Astrocyte of the spinal cord (primary cell): ENCODE measurements around the gene ABI3BP.

ENCODE experiments used
- DNase-seq: peaks from one replicate; pipeline ENCODE4 v3.0.0; 2011; ENCODE audit warnings: low read depth, low spot score
- H3K4me3 ChIP-seq: 2 replicates; pipeline ENCODE4 v1.5.1; 2011; ENCODE audit warnings: low read depth, mild to moderate bottlenecking, low read length, moderate library complexity
- in situ Hi-C: cut with HindIII; loops from 2 replicates; pipeline ENCODE4 v1.10.0; 2017; ENCODE audit warnings: low sequenced_read_pairs
- TF ChIP-seq, protein P1 (sequence below): IDR thresholded peaks from 2 replicates; pipeline ENCODE4 v1.5.1; 2012; ENCODE audit warnings: low read depth, mild to moderate bottlenecking, low read length, inconsistent platforms

ABI3BP gene

DNA sequence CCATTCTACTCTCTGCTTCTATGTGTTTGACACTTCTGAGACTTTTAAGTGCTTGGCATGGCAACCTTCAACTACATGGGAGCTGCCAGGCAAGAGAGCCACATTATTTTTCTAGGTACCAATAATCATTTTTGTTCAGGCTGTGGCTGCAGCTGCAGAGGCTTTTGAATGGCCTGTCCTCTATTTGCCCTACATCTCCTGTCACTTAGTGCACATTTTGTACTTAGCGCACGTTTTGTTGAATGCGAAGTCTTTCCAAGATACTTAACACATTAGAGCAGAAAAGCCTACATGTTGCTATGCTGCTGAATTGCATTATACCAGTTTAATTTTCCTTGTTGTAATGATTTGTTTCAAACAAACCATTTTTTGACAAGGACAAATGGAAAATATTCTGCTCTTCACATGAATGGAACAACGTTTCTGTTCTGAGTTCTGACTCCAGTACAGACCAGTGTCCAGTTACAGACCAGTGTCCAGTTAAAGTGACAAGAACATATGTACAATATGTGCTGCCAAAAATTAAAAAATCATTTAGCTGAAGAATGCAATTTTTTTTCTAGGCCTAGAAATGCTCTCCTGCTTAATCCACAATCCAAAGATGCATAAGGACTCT, 113.9 kb downstream of the ABI3BP start:
- H3K4me3 ChIP-seq = no peak overlapping the region
- in situ Hi-C loops = no loop called here
- no peak for DNase-seq
- TF ChIP-seq, protein P1, sequence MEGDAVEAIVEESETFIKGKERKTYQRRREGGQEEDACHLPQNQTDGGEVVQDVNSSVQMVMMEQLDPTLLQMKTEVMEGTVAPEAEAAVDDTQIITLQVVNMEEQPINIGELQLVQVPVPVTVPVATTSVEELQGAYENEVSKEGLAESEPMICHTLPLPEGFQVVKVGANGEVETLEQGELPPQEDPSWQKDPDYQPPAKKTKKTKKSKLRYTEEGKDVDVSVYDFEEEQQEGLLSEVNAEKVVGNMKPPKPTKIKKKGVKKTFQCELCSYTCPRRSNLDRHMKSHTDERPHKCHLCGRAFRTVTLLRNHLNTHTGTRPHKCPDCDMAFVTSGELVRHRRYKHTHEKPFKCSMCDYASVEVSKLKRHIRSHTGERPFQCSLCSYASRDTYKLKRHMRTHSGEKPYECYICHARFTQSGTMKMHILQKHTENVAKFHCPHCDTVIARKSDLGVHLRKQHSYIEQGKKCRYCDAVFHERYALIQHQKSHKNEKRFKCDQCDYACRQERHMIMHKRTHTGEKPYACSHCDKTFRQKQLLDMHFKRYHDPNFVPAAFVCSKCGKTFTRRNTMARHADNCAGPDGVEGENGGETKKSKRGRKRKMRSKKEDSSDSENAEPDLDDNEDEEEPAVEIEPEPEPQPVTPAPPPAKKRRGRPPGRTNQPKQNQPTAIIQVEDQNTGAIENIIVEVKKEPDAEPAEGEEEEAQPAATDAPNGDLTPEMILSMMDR = no peak

DNA sequence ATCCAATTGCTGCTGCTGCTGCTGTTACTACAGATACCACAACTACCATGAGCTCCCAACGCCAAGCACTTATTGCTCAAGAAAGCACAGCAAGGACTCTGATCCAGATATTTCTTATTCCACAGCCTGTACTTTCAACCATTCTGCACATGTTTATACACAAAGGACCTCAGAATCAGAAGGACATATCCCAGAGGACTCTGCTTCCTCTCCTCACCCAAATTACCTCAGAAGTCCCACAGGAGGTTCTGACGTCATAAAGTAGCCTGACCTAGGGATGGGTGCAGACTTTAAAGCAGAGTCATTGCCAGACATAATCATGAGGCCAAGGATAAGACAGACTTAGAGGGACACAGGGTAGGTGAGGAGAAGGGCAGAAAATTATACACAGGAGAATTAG, 115.9 kb downstream of the ABI3BP start:
- in situ Hi-C loops = no loop called here
- TF ChIP-seq, protein P1 = no peak
- no peak for DNase-seq
- H3K4me3 ChIP-seq = no peak overlapping the region

DNA sequence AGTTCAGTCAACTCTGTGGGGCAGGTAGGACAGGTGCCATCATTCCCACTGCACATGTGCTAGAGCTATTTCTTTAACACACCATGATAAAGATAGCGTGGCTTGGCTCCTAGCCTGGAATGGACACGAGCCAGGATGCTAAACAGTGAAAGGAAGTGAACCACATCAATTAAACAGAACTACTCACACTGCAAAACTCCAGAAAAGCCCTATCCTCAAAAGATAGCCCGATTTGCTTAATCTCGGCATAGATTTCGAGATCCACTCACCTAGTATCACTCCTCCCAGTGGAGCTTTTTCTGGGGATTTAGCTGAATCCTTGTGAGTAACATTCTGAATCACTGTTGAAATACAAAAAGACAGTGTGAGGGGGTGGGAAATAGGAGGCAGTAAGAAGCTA, 118.0 kb downstream of the ABI3BP start:
- TF ChIP-seq, protein P1 = no peak
- no peak overlapping the region for H3K4me3 ChIP-seq
- DNase-seq = peak; percentile 82
- in situ Hi-C loops = no loop called here

DNA sequence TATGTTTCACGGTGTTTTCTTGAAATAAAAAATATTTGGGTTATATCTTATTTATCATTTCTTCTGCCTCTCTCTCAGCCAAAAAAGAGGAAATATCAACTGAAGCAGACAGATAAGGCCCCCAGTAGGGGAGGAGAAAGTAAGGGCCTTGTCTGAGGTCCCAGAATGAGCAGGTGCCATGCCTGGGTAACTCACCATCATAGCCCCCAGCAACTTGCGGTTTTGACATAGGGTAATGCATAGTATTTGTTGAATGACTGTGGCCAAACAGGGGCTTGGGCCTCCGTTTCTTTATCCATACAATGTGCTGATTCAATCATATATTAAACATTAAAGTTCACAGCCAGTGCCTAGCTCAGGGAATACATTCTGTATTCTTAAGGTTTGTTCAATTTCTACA, 119.6 kb downstream of the ABI3BP start:
- TF ChIP-seq, protein P1 = no peak
- in situ Hi-C loops = no loop called here
- no peak for DNase-seq
- no peak overlapping the region for H3K4me3 ChIP-seq

DNA sequence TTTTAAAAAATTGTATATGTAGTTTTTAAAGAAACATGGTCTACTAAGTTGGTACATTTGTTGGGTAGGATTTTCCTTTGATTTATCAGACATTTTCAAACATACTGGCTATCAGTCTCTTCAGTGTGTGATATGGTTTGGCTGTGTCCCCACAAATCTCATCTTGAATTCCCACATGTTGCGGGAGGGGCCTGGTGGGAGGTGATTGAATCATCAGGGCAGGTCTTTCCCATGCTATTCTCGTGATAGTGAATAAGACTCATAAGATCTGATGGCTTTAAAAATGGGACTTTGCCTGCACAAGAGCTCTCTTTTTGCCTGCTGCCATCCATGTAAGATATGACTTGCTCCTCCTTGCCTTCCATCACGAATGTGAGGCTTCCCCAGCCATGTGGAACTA, 121.9 kb downstream of the ABI3BP start:
- in situ Hi-C loops = no loop called here
- TF ChIP-seq, protein P1 = no peak
- H3K4me3 ChIP-seq = no peak overlapping the region
- DNase-seq = no peak

DNA sequence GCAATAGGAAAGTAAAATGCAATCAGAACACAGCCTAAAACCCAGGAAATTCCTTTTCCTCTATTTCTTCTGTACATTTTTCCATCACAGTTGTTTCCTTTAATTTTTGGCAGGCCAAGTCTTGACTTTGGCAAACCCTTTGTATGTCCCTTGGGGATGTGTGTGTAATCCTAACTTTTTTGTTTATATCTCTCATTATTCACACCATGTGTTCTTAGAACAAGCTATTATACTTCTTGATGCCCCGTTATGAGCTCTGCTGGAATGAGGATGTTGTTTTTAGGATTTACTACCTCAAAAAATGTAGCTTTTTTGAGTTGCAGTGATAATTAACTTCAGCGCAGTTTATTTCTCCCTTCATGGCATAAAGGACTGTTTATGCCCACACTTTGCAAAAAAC, 123.4 kb downstream of the ABI3BP start:
- TF ChIP-seq, protein P1 = no peak
- H3K4me3 ChIP-seq = no peak overlapping the region
- peak; percentile 78 for DNase-seq
- in situ Hi-C loops = no loop called here

DNA sequence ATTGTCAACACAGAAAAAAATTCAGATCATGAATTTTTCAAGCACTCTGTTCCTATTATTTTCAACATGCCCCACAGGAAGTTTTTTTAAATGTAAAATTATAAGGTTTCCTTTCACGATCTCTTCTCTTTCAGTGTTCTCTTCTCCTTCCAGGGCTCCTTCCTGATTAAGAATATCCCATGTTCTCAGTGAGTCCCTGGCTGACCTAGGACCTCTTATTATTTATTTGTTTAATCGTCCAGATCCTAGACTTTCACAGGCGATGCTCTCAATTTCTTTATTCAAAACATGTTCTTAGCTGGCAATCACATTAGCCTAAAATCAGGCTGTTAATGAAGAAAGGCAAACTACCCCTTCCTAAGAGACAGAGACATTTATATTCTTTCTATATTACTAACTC, 124.3 kb downstream of the ABI3BP start:
- H3K4me3 ChIP-seq = no peak overlapping the region
- DNase-seq = no peak
- in situ Hi-C loops = no loop called here
- TF ChIP-seq, protein P1 = no peak
